H1 (cell line): ENCODE results near the gene LTBP1. TPM values are rescaled to one million over a fixed set of nuclear protein-coding genes. Genes with fewer than 3 reads are reported as not detected.

Experiments used
- JUN ChIP-seq: IDR thresholded peaks from 2 replicates; pipeline ENCODE4 v1.6.1; 2011; ENCODE audit warnings: low read depth, mild to moderate bottlenecking, improper control_type of control experiment, low read length
- POLR2A ChIP-seq, 2 experiments: IDR thresholded peaks; 1 replicate in 1 of 2; 2 replicates in 1 of 2; pipeline ENCODE4 v1.6.1; 2011; ENCODE audit warnings: low read depth in 2 of 2, low read length in 2 of 2, mild to moderate bottlenecking in 2 of 2; ENCODE audit errors: control extremely low read depth in 1 of 2
- POLR2AphosphoS5 ChIP-seq: IDR thresholded peaks from 2 replicates; pipeline ENCODE4 v1.6.1; 2011; ENCODE audit warnings: low read depth, low read length
- RFX5 ChIP-seq: IDR thresholded peaks from 2 replicates; pipeline ENCODE4 v1.6.1; 2011; ENCODE audit warnings: low read depth, low read length, improper control_type of control experiment, borderline replicate concordance
- SP1 ChIP-seq: IDR thresholded peaks from 2 replicates; pipeline ENCODE4 v1.6.1; 2011; ENCODE audit warnings: low read depth, low read length
- polyA plus RNA-seq, 7 experiments: library from polyadenylated mRNA; depleted of rRNA in 3 of 7; stranded (reverse) in 5 of 7; unstranded in 2 of 7; fragments of >200 nt in 5 of 7; fragments of 200-250 nt in 2 of 7; gene quantifications; 1 replicate in 5 of 7; 2 replicates in 1 of 7; 4 replicates in 1 of 7; pipeline versions ENCODE4 v1.2.1 to v1.2.3, GENCODE V29; 2011 to 2013; ENCODE audit warnings: missing spikeins in 2 of 7, mixed read lengths in 2 of 7
- total RNA-seq: library from RNA; stranded (reverse); fragmentation: NEBNext Ultra II Directional; extraction: Animal tissue kit (Norgen Biotek cat#: 25700); gene quantifications from 2 replicates; pipeline ENCODE4 v1.2.1, GENCODE V29; 2021
- TF ChIP-seq, protein P1 (sequence below): IDR thresholded peaks from 2 replicates; pipeline ENCODE4 v1.6.1; 2012; ENCODE audit warnings: inconsistent platforms
- TF ChIP-seq, protein P2 (sequence below): IDR thresholded peaks from 2 replicates; pipeline ENCODE4 v1.6.1; 2012; ENCODE audit warnings: inconsistent platforms
- TF ChIP-seq, protein P3 (sequence below): IDR thresholded peaks from 2 replicates; pipeline ENCODE4 v1.6.1; 2012; ENCODE audit warnings: low read length, inconsistent platforms

LTBP1 gene
- total and polyA plus RNA-seq, 2 of the 8 experiments (the other 6 are each of a cell fraction or from before 2014, with no cell fraction given): 15.4 to 24.7 TPM

DNA sequence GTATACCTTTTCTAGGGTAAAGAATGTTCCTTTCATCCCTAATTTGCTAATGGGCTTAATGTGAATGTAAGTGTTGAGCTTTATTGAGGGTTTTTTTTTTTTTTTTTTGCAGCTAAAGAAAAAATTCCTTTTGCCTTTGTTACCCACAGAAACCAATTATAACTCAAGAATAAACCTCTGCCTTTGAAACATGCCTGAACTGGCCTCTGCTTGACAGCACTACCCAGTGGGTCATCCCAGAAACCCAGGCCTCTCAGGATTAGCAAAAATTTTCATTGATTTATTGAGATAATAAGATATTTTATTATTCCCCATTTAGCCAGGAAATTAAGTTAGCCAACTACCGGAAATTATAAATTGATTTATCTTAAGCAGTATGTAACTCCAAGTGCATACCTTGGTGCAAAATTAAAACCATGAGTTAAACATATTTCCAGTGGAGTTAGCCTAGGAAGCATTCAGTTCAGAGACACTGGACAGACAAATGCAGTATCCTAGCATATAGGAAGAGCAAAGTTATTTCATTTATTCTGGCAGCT, 462.7 kb downstream of the LTBP1 start (continued):
- TF ChIP-seq, protein P1, sequence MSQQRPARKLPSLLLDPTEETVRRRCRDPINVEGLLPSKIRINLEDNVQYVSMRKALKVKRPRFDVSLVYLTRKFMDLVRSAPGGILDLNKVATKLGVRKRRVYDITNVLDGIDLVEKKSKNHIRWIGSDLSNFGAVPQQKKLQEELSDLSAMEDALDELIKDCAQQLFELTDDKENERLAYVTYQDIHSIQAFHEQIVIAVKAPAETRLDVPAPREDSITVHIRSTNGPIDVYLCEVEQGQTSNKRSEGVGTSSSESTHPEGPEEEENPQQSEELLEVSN: no peak
- TF ChIP-seq POLR2A (IDR thresholded peaks at IDR 0.05; ENCODE audit: control extremely low read depth in 1 of 2, low read depth in 2 of 2, low read length in 2 of 2): no peak
- no peak for TF ChIP-seq RFX5
- TF ChIP-seq, protein P2, sequence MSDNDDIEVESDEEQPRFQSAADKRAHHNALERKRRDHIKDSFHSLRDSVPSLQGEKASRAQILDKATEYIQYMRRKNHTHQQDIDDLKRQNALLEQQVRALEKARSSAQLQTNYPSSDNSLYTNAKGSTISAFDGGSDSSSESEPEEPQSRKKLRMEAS: no peak
- TF ChIP-seq SP1: no peak
- TF ChIP-seq, protein P3, sequence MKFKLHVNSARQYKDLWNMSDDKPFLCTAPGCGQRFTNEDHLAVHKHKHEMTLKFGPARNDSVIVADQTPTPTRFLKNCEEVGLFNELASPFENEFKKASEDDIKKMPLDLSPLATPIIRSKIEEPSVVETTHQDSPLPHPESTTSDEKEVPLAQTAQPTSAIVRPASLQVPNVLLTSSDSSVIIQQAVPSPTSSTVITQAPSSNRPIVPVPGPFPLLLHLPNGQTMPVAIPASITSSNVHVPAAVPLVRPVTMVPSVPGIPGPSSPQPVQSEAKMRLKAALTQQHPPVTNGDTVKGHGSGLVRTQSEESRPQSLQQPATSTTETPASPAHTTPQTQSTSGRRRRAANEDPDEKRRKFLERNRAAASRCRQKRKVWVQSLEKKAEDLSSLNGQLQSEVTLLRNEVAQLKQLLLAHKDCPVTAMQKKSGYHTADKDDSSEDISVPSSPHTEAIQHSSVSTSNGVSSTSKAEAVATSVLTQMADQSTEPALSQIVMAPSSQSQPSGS: no peak
- no peak for TF ChIP-seq JUN
- TF ChIP-seq POLR2AphosphoS5: no peak
- TF ChIP-seq, all 59 proteins: peak for 0
